GM18870 (cell line): ENCODE data around the gene RPL18.

ENCODE experiments used
- ATAC-seq: cut with Tn5 transposase; IDR thresholded peaks from one replicate; pipeline ENCODE4 v1.9.1; 2021; ENCODE audit warnings: moderate library complexity; ENCODE audit not compliant: unreplicated experiment

The RPL18 gene

GRCh38 chr19:48614436-48615230, 4.3 kb downstream of the RPL18 start, which contains the start of gene FAM83E:
Gene FAM83E (minus strand): TSS chr19:48615076. CDS start chr19:48613372, 1,704 bp downstream.
- ATAC-seq: no peak

- ATAC-seq: no peak
These were observed 5.0 kb downstream of the RPL18 start for GRCh38 chr19:48613852-48614435.

DNA sequence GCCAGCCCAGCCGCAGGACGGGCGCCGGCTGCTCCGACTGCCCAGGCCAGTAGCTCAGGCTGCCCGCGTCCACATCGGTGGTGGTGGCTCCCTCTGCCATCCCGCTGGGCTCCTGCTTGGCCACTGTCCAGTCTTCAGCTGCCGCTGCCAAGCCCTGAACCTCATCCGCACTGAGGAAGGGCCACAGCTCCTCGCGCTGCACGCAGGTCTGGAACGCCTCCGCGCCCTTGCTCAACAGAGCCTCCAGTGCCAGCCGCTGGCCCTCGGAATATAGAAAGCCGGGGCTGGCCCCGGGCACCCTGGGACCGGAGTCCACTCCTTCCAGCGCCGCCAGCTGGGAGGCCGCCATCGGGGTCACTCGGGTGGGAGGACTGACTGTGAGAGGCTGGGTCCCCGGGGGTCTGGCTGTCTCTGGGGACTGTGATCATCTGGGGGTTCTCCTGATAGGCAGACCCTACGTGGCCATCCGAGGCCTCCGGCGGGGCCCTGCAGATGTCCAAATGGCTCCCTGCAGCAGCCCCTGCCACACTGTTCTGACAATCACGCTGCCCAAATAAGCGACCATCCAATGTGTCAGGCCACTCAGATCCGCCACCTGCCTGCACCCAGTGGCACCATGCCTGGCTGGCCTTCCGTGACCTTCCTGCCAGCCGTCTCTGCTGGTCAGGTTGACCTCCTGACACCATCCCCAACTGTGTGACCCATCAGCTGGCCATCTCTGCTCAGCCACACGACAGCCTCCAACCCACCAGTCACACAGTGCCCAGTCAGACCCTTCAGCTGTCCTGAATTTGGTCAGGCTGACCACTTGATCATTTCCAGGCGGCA, 5.7 kb downstream of the RPL18 start:
- ATAC-seq: no peak

- no peak for ATAC-seq
These were observed 7.1 kb downstream of the RPL18 start for GRCh38 chr19:48611872-48612271.

GRCh38 chr19:48609571-48610108, 9.3 kb downstream of the RPL18 start:
- ATAC-seq: no peak

DNA sequence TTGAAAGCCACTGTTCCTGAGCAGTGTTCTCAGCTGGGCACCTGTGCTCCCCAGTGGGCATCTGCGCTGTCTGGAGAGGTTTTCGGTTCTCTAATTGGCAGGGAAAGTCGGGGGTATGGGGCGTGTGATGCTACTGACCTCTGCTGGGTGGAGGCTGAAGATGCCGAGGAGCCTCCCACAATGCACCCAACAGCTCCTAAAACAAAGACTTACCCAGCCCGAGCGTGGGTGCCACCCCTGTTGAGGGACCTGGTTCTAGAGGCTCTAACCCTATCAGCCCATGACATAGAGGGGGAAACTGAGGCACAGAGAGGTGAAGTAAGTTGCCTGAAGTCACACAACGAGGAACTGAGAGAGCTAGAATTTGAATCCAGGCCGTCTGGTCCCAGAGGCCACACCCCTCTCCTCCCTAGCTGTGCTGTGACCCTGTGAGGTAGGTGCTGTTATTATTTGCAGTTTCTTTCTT, 10.1 kb downstream of the RPL18 start:
- no peak for ATAC-seq

- ATAC-seq: no peak
These were observed 11.6 kb downstream of the RPL18 start for GRCh38 chr19:48607359-48607755.

- ATAC-seq: no peak
These were observed 12.3 kb downstream of the RPL18 start, which contains the start of gene SPACA4 for GRCh38 chr19:48606463-48607358. Gene SPACA4 (plus strand): TSS chr19:48606742. CDS start chr19:48606979, 237 bp downstream.

GRCh38 chr19:48603850-48604249, 15.1 kb downstream of the RPL18 start:
- ATAC-seq: no peak

GRCh38 chr19:48603449-48603848, 15.5 kb downstream of the RPL18 start:
- no peak for ATAC-seq

DNA sequence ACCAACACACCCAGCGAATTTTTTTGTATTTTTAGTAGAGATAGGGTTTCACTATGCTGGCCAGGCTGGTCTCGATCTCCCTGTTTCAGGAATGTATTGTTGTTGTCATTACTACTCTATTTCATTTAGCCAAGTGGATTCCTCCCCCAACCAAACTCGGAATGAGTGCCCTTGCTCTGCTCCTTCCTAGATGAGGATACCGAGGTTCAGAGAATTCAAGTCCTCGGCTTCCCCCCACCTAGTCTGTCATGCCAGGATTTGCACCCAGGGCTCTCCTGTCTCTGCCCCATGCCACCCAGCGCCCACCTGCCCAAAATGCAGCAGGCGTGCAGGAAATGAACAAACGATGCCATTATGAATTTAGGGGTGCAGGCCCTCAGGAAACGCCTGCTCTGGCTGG, 16.0 kb downstream of the RPL18 start:
- ATAC-seq: no peak

GRCh38 chr19:48600679-48601417, 18.1 kb downstream of the RPL18 start:
- no peak for ATAC-seq

- no peak for ATAC-seq
These were observed 19.8 kb downstream of the RPL18 start for GRCh38 chr19:48598996-48599700.

DNA sequence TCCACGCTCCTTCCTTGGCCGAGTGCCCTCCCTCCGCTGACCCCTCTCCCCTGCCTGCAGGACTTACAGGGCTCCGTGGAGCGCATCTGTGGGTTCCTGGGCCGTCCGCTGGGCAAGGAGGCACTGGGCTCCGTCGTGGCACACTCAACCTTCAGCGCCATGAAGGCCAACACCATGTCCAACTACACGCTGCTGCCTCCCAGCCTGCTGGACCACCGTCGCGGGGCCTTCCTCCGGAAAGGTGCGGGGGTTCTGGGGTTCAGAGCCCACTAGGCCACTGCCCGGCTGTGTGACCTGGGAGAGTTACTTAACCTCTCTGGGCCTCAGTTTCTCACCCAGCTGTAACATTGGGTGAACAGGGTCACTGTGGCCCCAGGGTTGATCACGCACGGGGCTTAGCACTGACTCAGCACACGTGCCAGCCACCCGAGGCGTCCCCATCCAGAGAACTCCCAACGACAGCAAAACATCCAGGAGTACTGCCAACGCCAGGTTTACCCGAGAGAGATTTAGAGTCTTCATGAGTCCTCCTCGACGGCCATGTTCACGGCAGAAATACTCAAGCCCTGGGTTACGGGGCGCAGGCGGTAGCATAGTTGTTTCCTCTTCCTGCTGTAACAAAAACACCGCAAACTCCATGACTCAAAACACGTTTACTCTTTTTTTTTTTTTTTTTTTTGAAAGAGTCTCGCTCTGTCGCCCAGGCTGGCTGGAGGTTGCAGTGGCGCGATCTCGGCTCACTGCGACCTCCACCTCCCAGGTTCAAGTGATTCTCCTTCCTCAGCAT, 22.1 kb downstream of the RPL18 start:
- ATAC-seq: no peak

- ATAC-seq: no peak
These were observed 22.7 kb downstream of the RPL18 start for GRCh38 chr19:48596237-48596636.

GRCh38 chr19:48595833-48596232, 23.1 kb downstream of the RPL18 start:
- ATAC-seq: no peak

GRCh38 chr19:48595171-48595570, 23.8 kb downstream of the RPL18 start:
- ATAC-seq: no peak

- no peak for ATAC-seq
These were observed 28.0 kb downstream of the RPL18 start for GRCh38 chr19:48591021-48591420.
